ENCODE data around the gene HSD17B14. TPM values are rescaled to one million over a fixed set of nuclear protein-coding genes. Genes with fewer than 3 reads are reported as not detected.

The HSD17B14 gene
- total and polyA plus RNA-seq, 2 of the 8 experiments (the other 6 are each of a cell fraction or from before 2014, with no cell fraction given), result 8.4 to 25.5 TPM

DNA sequence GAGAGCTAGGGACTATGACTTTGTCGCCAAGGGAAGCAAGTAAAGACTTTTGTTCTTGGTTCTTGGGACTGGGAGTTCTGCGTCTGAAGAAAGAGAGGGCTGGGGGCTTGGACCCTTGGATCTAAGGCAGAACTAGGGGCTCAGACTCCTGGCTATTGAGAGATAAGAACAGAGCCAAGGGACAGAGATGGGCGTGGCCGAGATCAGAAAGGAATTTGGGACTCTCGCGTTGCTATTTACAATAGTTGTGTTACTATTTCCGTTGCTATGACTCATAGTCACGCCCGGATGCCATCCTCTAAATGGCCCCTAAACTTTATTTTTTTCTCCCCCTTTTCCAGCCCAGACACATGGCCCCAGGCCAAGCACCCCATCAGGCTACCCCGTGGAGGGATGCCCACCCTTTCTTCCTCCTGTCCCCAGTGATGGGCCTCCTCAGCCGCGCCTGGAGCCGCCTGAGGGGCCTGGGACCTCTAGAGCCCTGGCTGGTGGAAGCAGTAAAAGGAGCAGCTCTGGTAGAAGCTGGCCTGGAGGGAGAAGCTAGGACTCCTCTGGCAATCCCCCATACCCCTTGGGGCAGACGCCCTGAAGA is 36.7 kb upstream of the HSD17B14 start (continued):
- TF ChIP-seq, protein P1, sequence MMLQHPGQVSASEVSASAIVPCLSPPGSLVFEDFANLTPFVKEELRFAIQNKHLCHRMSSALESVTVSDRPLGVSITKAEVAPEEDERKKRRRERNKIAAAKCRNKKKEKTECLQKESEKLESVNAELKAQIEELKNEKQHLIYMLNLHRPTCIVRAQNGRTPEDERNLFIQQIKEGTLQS (IDR thresholded peaks at IDR 0.05; ENCODE audit: insufficient read depth, low read depth, low read length), result no peak
- no peak for TF ChIP-seq BCL11A (IDR thresholded peaks at IDR 0.05; ENCODE audit: low read depth in 2 of 2, low read length in 2 of 2)
- no peak for TF ChIP-seq KDM4A (IDR thresholded peaks at IDR 0.05; ENCODE audit: low read depth, low read length, severe bottlenecking)
- no peak for TF ChIP-seq SIN3A (conservative IDR thresholded peaks at IDR 0.05 in 1 of 2, IDR thresholded peaks at IDR 0.05 in 1 of 2; ENCODE audit: low read depth in 1 of 2, low read length in 2 of 2)
- no peak for TF ChIP-seq HDAC6 (IDR thresholded peaks at IDR 0.05; ENCODE audit: low read depth, low read length)
- no peak for TF ChIP-seq FOSL1 (IDR thresholded peaks at IDR 0.05; ENCODE audit: insufficient read depth, low read depth, low read length)
- no peak for TF ChIP-seq RAD21 (IDR thresholded peaks at IDR 0.05 in 1 of 2, conservative IDR thresholded peaks at IDR 0.05 in 1 of 2; ENCODE audit: low read depth in 2 of 2, low read length in 2 of 2)
- no peak for TF ChIP-seq RBBP5 (IDR thresholded peaks at IDR 0.05; ENCODE audit: borderline replicate concordance, low read depth, low read length)
- peak; percentile 48; the same call in 1 of the 2 replicates for TF ChIP-seq JUND (IDR thresholded peaks at IDR 0.05; ENCODE audit: low read length)
- TF ChIP-seq CTBP2 (IDR thresholded peaks at IDR 0.05; ENCODE audit: borderline replicate concordance, insufficient read depth, insufficient read length, low read length), result no peak
- TF ChIP-seq, protein P2, sequence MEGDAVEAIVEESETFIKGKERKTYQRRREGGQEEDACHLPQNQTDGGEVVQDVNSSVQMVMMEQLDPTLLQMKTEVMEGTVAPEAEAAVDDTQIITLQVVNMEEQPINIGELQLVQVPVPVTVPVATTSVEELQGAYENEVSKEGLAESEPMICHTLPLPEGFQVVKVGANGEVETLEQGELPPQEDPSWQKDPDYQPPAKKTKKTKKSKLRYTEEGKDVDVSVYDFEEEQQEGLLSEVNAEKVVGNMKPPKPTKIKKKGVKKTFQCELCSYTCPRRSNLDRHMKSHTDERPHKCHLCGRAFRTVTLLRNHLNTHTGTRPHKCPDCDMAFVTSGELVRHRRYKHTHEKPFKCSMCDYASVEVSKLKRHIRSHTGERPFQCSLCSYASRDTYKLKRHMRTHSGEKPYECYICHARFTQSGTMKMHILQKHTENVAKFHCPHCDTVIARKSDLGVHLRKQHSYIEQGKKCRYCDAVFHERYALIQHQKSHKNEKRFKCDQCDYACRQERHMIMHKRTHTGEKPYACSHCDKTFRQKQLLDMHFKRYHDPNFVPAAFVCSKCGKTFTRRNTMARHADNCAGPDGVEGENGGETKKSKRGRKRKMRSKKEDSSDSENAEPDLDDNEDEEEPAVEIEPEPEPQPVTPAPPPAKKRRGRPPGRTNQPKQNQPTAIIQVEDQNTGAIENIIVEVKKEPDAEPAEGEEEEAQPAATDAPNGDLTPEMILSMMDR (IDR thresholded peaks at IDR 0.05; ENCODE audit: control extremely low read depth in 1 of 3, insufficient read depth in 1 of 3, low read depth in 1 of 3, low read length in 3 of 3), result no peak
- TF ChIP-seq CBX8 (IDR thresholded peaks at IDR 0.05; ENCODE audit: borderline replicate concordance, low read depth, low read length), result no peak
- peak in 1 of 2 experiments; percentile 65; a peak in 1 of 3 replicates for TF ChIP-seq EP300 (IDR thresholded peaks at IDR 0.05; ENCODE audit: borderline replicate concordance in 1 of 2, low read depth in 2 of 2, low read length in 2 of 2)
- no peak for TF ChIP-seq PHF8 (conservative IDR thresholded peaks at IDR 0.05; ENCODE audit: low read depth, low read length)
- TF ChIP-seq POLR2A (IDR thresholded peaks at IDR 0.05; ENCODE audit: control extremely low read depth in 1 of 2, low read depth in 2 of 2, low read length in 2 of 2), result peak in 1 of 2 experiments; percentile 18; a peak in 2 of 3 replicates
- TF ChIP-seq TAF7 (optimal IDR thresholded peaks at IDR 0.05; ENCODE audit: borderline replicate concordance, low read depth, low read length), result no peak
- TF ChIP-seq YY1 (IDR thresholded peaks at IDR 0.05; ENCODE audit: low read depth, low read length), result no peak
- TF ChIP-seq CHD1 (IDR thresholded peaks at IDR 0.05; ENCODE audit: low read depth, low read length), result no peak
- 0 out of 2 replicates have a peak, but pooled peaks have one; percentile 55 for TF ChIP-seq SP1 (IDR thresholded peaks at IDR 0.05; ENCODE audit: low read depth, low read length)
- no peak for TF ChIP-seq KDM1A (IDR thresholded peaks at IDR 0.05; ENCODE audit: borderline replicate concordance, low read length)
- peak; percentile 51; the same call in 1 of the 2 replicates for TF ChIP-seq BRCA1 (IDR thresholded peaks at IDR 0.05; ENCODE audit: low read depth, low read length)

All from H1 (cell line).